Loucy (cell line): ENCODE measurements around the gene TM4SF18.

Source experiments
- H2AFZ ChIP-seq: fragments of 200-600 bp; sonication (generic); 2 replicates; pipeline ENCODE4 v1.6.0; 2016; ENCODE audit warnings: antibody characterized with exemption, mild to moderate bottlenecking, low read length, moderate library complexity
- H3F3A ChIP-seq: fragments of 200-600 bp; 2 replicates; pipeline ENCODE4 v1.6.0; 2016; ENCODE audit warnings: antibody characterized with exemption, low read depth, mild to moderate bottlenecking
- H3K27me3 ChIP-seq: fragments of 200-600 bp; sonication (generic); 2 replicates; pipeline ENCODE4 v1.6.1; 2014; ENCODE audit warnings: low read length, mild to moderate bottlenecking; ENCODE audit not compliant: insufficient read depth, poor library complexity, severe bottlenecking
- H3K36me3 ChIP-seq: fragments of 200-600 bp; sonication (generic); 2 replicates; pipeline ENCODE4 v1.6.1; 2016; ENCODE audit warnings: low read length; ENCODE audit not compliant: insufficient read depth
- H3K4me1 ChIP-seq: fragments of 200-600 bp; sonication (generic); 2 replicates; pipeline ENCODE4 v1.5.1; 2014; ENCODE audit warnings: low read length, mild to moderate bottlenecking; ENCODE audit not compliant: insufficient read depth, poor library complexity, severe bottlenecking
- H3K4me2 ChIP-seq: fragments of 200-600 bp; sonication (generic); 2 replicates; pipeline ENCODE4 v1.6.0; 2014; ENCODE audit warnings: antibody characterized with exemption, low read length, low read depth, mild to moderate bottlenecking; ENCODE audit not compliant: poor library complexity, severe bottlenecking
- H3K4me3 ChIP-seq: fragments of 200-600 bp; sonication (generic); 2 replicates; pipeline ENCODE4 v1.5.1; 2014; ENCODE audit warnings: low read length, mild to moderate bottlenecking, mixed read lengths; ENCODE audit not compliant: poor library complexity, severe bottlenecking
- H3K79me2 ChIP-seq: fragments of 200-600 bp; sonication (generic); 2 replicates; pipeline ENCODE4 v1.6.1; 2014; ENCODE audit warnings: low read length; ENCODE audit not compliant: insufficient read depth
- H3K9ac ChIP-seq: fragments of 200-600 bp; sonication (generic); 2 replicates; pipeline ENCODE4 v1.6.0; 2014; ENCODE audit warnings: mild to moderate bottlenecking, low read depth, low read length, moderate library complexity; ENCODE audit not compliant: poor library complexity, severe bottlenecking
- H3K9me2 ChIP-seq: fragments of 200-600 bp; sonication (generic); replicated peaks from 2 replicates; pipeline ENCODE4 v1.6.1; 2016; ENCODE audit warnings: low read depth, low read length, mixed read lengths
- H3K9me3 ChIP-seq: fragments of 200-600 bp; sonication (generic); 2 replicates; pipeline ENCODE4 v1.6.1; 2014; ENCODE audit warnings: mild to moderate bottlenecking, antibody characterized with exemption, low read length, low read depth; ENCODE audit not compliant: insufficient read depth
- H4K20me1 ChIP-seq: fragments of 200-600 bp; sonication (generic); 2 replicates; pipeline ENCODE4 v1.6.0; 2014; ENCODE audit warnings: antibody characterized with exemption, low read length, mild to moderate bottlenecking; ENCODE audit not compliant: insufficient read depth, poor library complexity, severe bottlenecking
- CTCF ChIP-seq: fragments of 200-600 bp; sonication (generic); conservative IDR thresholded peaks from 2 replicates; pipeline ENCODE4 v1.5.1; 2014; ENCODE audit warnings: mild to moderate bottlenecking, antibody characterized with exemption, low read length
- EZH2phosphoT487 ChIP-seq: fragments of 200-600 bp; IDR thresholded peaks from 2 replicates; pipeline ENCODE4 v1.6.1; 2018; ENCODE audit warnings: antibody characterized with exemption, mild to moderate bottlenecking, moderate library complexity, borderline replicate concordance

The TM4SF18 gene

GRCh38 chr3:149321136-149321535, 12.3 kb downstream of the TM4SF18 start:
- no peaks in the 10 kb centered on the region for H3K9me2 ChIP-seq
- no peaks in the 10 kb centered on the region for H3K36me3 ChIP-seq
- no peaks in the 10 kb centered on the region for H3K27me3 ChIP-seq

GRCh38 chr3:149319750-149320149, 13.7 kb downstream of the TM4SF18 start:
- H3K79me2 ChIP-seq, result no peaks in the 10 kb centered on the region
- no peak overlapping the region for H2AFZ ChIP-seq
- TF ChIP-seq CTCF, result no peak
- TF ChIP-seq EZH2phosphoT487, result no peak
- no peak overlapping the region for H3K4me3 ChIP-seq
- no peaks in the 10 kb centered on the region for H3K27me3 ChIP-seq
- H3F3A ChIP-seq, result no peaks in the 10 kb centered on the region
- no peak overlapping the region for H3K9ac ChIP-seq
- H3K9me2 ChIP-seq, result no peaks in the 10 kb centered on the region
- H3K4me1 ChIP-seq, result no peaks in the 10 kb centered on the region
- H3K4me2 ChIP-seq, result no peak overlapping the region
- no peaks in the 10 kb centered on the region for H3K9me3 ChIP-seq
- no peaks in the 10 kb centered on the region for H3K36me3 ChIP-seq
- H4K20me1 ChIP-seq, result no peaks in the 10 kb centered on the region

More at GRCh38 chr3:149321136-149321535, 12.3 kb downstream of the TM4SF18 start:
- H3F3A ChIP-seq, result no peaks in the 10 kb centered on the region
- H3K9ac ChIP-seq, result no peak overlapping the region
- H4K20me1 ChIP-seq, result no peaks in the 10 kb centered on the region
- H3K4me2 ChIP-seq, result no peak overlapping the region
- H3K79me2 ChIP-seq, result no peaks in the 10 kb centered on the region
- H3K9me3 ChIP-seq, result no peaks in the 10 kb centered on the region
- no peak for TF ChIP-seq EZH2phosphoT487
- H2AFZ ChIP-seq, result no peak overlapping the region
- no peak overlapping the region for H3K4me3 ChIP-seq
- no peaks in the 10 kb centered on the region for H3K4me1 ChIP-seq

GRCh38 chr3:149317072-149317471, 16.4 kb downstream of the TM4SF18 start:
- H3F3A ChIP-seq, result no peaks in the 10 kb centered on the region
- H3K36me3 ChIP-seq, result no peaks in the 10 kb centered on the region
- no peaks in the 10 kb centered on the region for H3K4me1 ChIP-seq
- no peaks in the 10 kb centered on the region for H3K27me3 ChIP-seq
- H2AFZ ChIP-seq, result no peak overlapping the region
- TF ChIP-seq EZH2phosphoT487 (no peak), CTCF (no peak)
- no peaks in the 10 kb centered on the region for H3K9me3 ChIP-seq
- no peak overlapping the region for H3K4me3 ChIP-seq
- H4K20me1 ChIP-seq, result no peaks in the 10 kb centered on the region
- H3K9ac ChIP-seq, result no peak overlapping the region
- no peak overlapping the region for H3K4me2 ChIP-seq
- no peaks in the 10 kb centered on the region for H3K9me2 ChIP-seq
- no peaks in the 10 kb centered on the region for H3K79me2 ChIP-seq

GRCh38 chr3:149316437-149316836, 17.0 kb downstream of the TM4SF18 start:
- no peak overlapping the region for H3K4me2 ChIP-seq
- H3K9ac ChIP-seq, result no peak overlapping the region
- H3F3A ChIP-seq, result no peaks in the 10 kb centered on the region
- no peak overlapping the region for H3K4me3 ChIP-seq
- TF ChIP-seq EZH2phosphoT487 (no peak), CTCF (no peak)
- no peaks in the 10 kb centered on the region for H3K36me3 ChIP-seq
- H3K9me2 ChIP-seq, result no peaks in the 10 kb centered on the region
- H3K27me3 ChIP-seq, result no peaks in the 10 kb centered on the region
- H2AFZ ChIP-seq, result no peak overlapping the region
- no peaks in the 10 kb centered on the region for H3K79me2 ChIP-seq
- H3K9me3 ChIP-seq, result no peaks in the 10 kb centered on the region
- H4K20me1 ChIP-seq, result no peaks in the 10 kb centered on the region
- H3K4me1 ChIP-seq, result no peaks in the 10 kb centered on the region
